ENCODE data around the gene DCAKD. TPM values are rescaled to one million over a fixed set of nuclear protein-coding genes. Genes with fewer than 3 reads are reported as not detected.

The DCAKD gene
- total and polyA plus RNA-seq, 2 donors (not counting 3 experiments of a cell fraction or from before 2014, with no cell fraction given), result 30.8 to 36.5 TPM

- POLR2A ChIA-PET, result no interaction called here
- Histone ChIP-seq H3K79me2 (ENCODE audit: control insufficient read depth, insufficient read depth, low read length) (no peaks in the 10 kb centered on the region), H3K27ac (ENCODE audit: insufficient read depth, low read depth, low read length) (no peak overlapping the region), H3K36me3 (ENCODE audit: control insufficient read depth in 2 of 2, extremely low read depth in 1 of 2, insufficient read depth in 2 of 2, low read length in 2 of 2) (no peaks in the 10 kb centered on the region), H4K20me1 (replicated peaks; ENCODE audit: control insufficient read depth, extremely low read depth, insufficient read depth, low read length) (no peaks in the 10 kb centered on the region), H3K27me3 (ENCODE audit: control insufficient read depth in 2 of 2, insufficient read depth in 2 of 2, low read length in 2 of 2) (peaks cover 1 to 16% of the 10 kb centered on the region in 2 experiments), H3K4me3 (replicated peaks in 1 of 3; ENCODE audit: insufficient read depth in 1 of 3, low read depth in 1 of 3, low read length in 3 of 3) (no peak overlapping the region), H2AFZ (ENCODE audit: low read depth, low read length) (no peak overlapping the region), H3K9me1 (replicated peaks; ENCODE audit: control insufficient read depth, extremely low read depth, insufficient read depth, low read length) (no peaks in the 10 kb centered on the region), H3K4me1 (ENCODE audit: control insufficient read depth, extremely low read depth, insufficient read depth, low read length) (no peaks in the 10 kb centered on the region), H3K9ac (replicated peaks; ENCODE audit: extremely low read depth, insufficient read depth, low read length) (no peak overlapping the region), H3K4me2 (ENCODE audit: insufficient read depth, low read length) (no peak overlapping the region), H3K9me3 (replicated peaks; ENCODE audit: control insufficient read depth, insufficient read depth, low read length) (no peaks in the 10 kb centered on the region)
- dilution Hi-C loops (cut with MboI; ENCODE audit: extremely low pct_ligation_motif_present, low sequenced_read_pairs), result no loop called here
- FAIRE-seq (no peak), DNase-seq (ENCODE audit: low read depth, low spot score) (no peak)
- TF ChIP-seq MYC (IDR thresholded peaks at IDR 0.05; ENCODE audit: low read depth, low read length) (no peak), JUN (IDR thresholded peaks at IDR 0.05; ENCODE audit: borderline replicate concordance, insufficient read depth, insufficient read length, low read depth) (no peak), FOS (IDR thresholded peaks at IDR 0.05; ENCODE audit: borderline replicate concordance, insufficient read depth, low read length) (no peak), GATA2 (IDR thresholded peaks at IDR 0.05; ENCODE audit: insufficient read depth, insufficient read length, low read depth, low read length) (no peak), EZH2 (IDR thresholded peaks at IDR 0.05; ENCODE audit: borderline replicate concordance, low read depth, low read length, severe bottlenecking) (no peak), POLR2AphosphoS5 (IDR thresholded peaks at IDR 0.05; ENCODE audit: insufficient read depth, low read depth, low read length) (no peak), POLR2A (IDR thresholded peaks at IDR 0.05; ENCODE audit: low read depth, low read length) (no peak)
- TF ChIP-seq, protein P1, sequence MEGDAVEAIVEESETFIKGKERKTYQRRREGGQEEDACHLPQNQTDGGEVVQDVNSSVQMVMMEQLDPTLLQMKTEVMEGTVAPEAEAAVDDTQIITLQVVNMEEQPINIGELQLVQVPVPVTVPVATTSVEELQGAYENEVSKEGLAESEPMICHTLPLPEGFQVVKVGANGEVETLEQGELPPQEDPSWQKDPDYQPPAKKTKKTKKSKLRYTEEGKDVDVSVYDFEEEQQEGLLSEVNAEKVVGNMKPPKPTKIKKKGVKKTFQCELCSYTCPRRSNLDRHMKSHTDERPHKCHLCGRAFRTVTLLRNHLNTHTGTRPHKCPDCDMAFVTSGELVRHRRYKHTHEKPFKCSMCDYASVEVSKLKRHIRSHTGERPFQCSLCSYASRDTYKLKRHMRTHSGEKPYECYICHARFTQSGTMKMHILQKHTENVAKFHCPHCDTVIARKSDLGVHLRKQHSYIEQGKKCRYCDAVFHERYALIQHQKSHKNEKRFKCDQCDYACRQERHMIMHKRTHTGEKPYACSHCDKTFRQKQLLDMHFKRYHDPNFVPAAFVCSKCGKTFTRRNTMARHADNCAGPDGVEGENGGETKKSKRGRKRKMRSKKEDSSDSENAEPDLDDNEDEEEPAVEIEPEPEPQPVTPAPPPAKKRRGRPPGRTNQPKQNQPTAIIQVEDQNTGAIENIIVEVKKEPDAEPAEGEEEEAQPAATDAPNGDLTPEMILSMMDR (IDR thresholded peaks at IDR 0.05; ENCODE audit: extremely low read depth in 1 of 2, insufficient read depth in 1 of 2, low read depth in 1 of 2, low read length in 2 of 2), result no peak
- TF ChIP-seq, protein P2, sequence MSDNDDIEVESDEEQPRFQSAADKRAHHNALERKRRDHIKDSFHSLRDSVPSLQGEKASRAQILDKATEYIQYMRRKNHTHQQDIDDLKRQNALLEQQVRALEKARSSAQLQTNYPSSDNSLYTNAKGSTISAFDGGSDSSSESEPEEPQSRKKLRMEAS (IDR thresholded peaks at IDR 0.05; ENCODE audit: insufficient read depth, insufficient read length), result no peak
- BruUV-seq (replicated peaks), result no TSS peak
- intact Hi-C loops (cut with micrococcal nuclease), result no loop called here
- CTCF ChIA-PET, result interaction anchor here (1.2 to 1.8 kb wide), 2 partner anchors 28 to 78 kb away, joined by 4 to 5 read pairs; no protein-coding TSS in a partner anchor
Measured at GRCh38 chr17:44998646-44999045, 52.8 kb downstream of the DCAKD start.
